CD4-positive, alpha-beta T cell treated with Interleukin-15 for 4 hours (primary cell): Measurements from ENCODE around the gene MED13L.

ENCODE experiments used
- DNase-seq: peaks from one replicate; pipeline ENCODE4 v3.0.0-alpha.2; 2020; ENCODE audit warnings: low spot score

The MED13L gene

GRCh38 chr12:115941362-115941761 lies 336.1 kb downstream of the MED13L start:
- DNase-seq = no peak

- DNase-seq = no peak
Measured at GRCh38 chr12:115938794-115939377, 338.6 kb downstream of the MED13L start.

GRCh38 chr12:115936997-115937916 lies 340.2 kb downstream of the MED13L start:
- DNase-seq = no peak

DNA sequence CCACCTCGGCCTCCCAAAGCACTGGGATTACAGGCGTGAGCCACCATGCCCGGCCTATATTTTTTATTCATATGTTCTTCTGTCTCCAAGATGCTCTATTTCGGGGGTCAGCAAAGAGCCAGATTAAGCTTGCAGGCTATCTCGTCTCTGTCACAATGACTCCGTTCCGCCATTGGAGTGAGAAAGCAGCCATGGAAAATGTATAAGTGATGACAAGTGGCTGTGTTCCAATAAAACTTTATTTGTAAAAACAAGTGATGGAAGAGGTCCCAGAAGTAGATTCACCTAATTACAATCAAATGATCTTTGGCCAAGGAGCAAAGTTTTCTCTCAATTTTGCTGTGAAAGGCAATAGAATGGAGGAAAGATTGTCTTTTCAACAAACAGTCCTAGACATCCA lies 342.6 kb downstream of the MED13L start:
- DNase-seq = no peak

GRCh38 chr12:115934046-115934445 lies 343.4 kb downstream of the MED13L start:
- no peak for DNase-seq

DNA sequence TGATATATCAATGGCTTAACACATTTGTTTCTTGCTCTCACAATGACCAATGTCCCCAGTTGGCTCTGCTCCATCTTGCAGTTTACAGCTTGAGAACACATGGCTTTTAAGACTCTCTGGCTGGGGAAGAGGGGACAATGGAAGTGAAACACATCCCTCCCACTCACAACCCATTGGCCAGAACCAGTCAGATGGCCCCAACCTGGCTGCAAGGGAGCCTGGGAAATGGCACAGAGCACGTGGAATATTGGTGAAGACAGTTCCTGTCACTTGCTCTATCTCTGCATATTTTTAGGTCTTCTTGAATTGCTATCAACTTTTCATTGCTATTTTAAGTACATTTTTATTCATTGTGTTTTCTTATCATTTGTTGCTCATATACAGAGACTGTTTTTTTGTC lies 345.4 kb downstream of the MED13L start:
- no peak for DNase-seq

- DNase-seq = no peak
Measured at GRCh38 chr12:115930336-115930735, 347.2 kb downstream of the MED13L start.

- DNase-seq = no peak
Measured at GRCh38 chr12:115926037-115926670, 351.3 kb downstream of the MED13L start.

GRCh38 chr12:115923851-115924250 lies 353.6 kb downstream of the MED13L start:
- no peak for DNase-seq

GRCh38 chr12:115922952-115923564 lies 354.4 kb downstream of the MED13L start:
- no peak for DNase-seq

DNA sequence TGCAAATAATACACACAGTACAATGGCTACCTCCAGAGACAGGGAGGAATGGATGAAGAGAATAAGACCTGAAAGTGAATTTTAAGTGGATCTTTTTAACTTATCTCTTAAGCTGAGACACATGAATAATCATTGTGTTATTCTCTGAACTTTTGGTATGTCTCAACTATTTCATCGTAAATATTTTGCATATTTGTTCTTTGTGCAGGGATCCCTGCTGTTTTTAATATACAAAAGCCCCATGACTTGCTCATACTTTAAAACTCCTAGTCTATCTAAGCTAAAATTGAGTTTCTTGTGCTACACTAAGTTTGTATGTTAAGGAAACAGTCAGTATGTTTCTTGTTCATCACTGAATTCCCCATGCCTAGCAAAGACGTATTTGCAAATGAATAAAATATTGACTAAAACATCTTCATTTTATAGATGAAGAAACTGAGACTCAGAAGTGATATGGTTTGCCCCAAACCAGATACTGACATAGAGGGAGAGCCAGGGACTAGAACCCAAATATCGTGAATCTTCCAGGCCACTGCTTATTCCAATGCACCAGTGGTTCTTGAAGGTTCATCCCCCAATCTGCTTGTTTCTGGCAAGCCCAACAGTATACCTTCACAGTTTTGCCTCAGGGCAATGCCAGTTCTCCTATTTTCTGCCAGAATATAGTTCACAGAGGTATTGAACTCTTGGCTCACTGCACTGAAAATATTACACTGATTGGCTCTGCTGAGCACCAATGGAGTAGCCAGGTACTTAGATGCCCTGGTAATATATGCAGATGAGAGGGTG lies 356.9 kb downstream of the MED13L start:
- DNase-seq = no peak

- DNase-seq = no peak
Measured at GRCh38 chr12:115918763-115919162, 358.7 kb downstream of the MED13L start.

DNA sequence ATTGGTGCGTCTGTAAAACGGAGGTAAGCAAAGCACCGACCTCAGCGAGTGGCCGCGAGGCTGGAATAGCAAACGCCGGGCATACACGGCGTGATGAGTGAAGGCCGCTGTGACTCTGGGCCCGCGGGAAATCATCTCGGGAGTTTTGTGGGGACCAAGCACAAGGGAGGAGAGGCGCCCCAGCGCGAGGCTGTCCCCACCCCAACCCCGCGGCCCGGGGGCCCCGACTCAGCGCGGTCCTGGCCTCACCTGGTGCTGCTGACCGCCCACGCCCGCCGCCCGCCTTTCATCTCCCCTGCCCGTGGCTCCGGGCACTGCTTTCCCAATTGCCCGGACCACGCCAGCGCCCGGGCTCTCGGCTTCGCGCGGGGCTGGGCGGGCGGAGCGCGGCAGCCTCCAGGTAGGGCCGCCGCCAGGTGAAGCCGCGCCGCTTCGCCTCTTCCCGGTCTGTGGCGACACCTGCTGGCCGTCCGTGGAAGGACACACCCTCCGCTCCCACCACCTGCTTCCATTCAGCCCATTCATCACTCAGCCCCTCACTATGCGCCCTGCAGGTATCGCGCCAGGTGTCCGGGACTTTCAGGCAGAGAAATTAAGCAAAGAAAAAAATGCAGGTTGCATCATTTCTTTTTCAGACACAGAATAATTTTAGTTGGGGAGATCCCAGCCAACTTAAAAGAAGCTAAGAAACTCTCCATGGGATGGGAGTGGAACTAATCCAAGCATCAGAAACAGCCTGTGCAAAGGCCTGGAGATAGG lies 360.4 kb downstream of the MED13L start:
- DNase-seq = peak; percentile 58

DNA sequence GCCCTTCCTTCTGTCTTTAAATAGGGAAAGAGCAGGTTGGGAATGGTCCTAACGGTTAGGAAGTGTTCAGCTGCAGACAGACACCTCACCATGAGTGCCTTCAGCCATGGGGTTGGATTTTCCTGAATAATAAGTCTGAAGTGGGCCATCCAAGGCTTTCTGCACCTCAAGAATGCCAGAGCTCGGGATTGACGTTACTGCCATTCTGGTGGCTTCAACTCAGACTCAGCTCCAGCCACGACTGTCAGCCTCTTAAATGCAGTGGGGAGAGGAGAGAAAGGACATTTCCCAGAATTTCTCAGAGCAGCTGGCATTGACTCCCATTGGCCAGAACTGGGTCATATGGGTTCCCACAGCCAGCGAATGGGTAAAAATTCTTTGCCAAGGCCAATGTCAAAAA lies 363.4 kb downstream of the MED13L start:
- DNase-seq = no peak

DNA sequence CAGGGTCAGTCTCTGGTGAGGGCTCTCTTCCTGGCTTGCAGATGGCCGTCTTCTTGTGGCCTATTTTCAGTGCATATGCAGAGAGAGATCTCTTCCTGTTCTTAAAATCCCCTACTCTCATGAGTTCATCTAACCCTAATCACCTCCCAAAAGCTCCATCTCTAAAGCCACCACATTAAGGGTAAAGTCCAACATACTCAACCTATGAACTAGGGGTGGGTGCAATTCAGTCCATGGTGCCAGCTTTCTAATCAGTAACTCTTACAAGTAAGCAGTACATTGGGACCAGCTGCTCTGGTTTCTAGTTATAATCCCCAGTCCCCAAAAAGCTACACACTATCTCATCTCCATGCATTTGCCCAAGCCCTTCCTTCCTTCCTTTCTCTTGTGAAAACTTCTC lies 365.1 kb downstream of the MED13L start:
- DNase-seq = no peak

DNA sequence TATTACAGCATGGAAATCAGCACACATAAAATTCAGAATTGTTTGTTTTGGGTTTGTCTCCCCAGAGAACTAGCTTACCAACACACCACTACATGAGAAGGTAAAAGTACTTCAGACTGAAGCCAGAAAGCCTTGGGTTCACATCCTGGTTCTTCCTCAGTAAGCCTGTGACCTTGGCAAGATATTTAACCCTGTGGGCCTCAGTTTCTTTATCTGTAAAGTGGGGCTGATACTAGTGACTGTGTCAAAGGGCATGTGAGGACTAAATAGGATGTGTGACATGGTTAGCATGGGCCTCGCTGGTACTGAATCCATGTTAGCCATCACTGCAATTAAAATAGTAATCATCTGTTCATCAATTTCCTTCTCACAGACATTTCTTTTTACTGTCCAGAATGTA lies 366.1 kb downstream of the MED13L start:
- no peak for DNase-seq

DNA sequence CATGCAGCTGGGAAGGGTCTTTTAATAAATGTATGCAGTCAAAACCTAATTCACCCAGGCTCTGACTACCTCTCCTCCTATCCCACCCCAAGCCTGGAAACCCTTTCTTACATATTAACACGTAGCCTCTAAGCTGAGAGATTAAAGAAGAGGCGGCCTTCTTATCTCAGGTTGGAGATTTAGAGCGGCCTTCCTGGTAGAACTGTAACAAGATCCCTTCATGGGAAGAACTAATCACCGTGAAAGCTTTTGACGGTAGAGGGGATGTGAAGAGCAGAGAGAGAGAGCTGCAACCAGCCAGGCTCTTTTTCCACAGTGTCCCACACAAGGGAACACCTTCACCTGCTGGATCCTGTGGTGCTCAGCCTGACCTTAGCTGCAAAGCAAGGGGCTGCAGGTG lies 367.4 kb downstream of the MED13L start:
- DNase-seq = no peak
